ENCODE measurements around the gene TDRD3. TPM values are rescaled to one million over a fixed set of nuclear protein-coding genes. Genes with fewer than 3 reads are reported as not detected.

The TDRD3 gene
- polyA plus RNA-seq, 1 donor: 27.0 TPM

DNA sequence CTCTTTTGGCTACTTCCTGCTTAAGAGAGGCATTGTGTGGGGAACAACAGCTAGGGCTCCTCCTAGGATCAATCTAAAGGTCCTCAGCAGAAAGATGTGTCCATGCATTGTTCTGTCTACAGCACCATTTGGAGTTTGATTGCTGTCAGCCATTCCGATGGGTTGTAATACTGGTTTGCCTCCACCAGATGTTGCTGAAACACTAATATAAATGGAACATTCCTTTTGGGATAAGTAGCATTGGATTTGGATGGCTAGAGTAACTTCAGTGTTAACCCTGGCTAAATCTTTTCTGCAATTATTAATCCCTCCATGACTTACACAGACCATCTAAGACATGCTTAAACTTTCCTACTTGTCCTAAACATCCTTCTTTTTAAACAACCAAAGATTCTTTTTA, 104.2 kb downstream of the TDRD3 start:
- Histone ChIP-seq H3K36me3 (ENCODE audit: control insufficient read depth, insufficient read depth, low read length) (peaks cover 28% of the 10 kb centered on the region), H3K27ac (ENCODE audit: low read length) (no peak overlapping the region), H3K9me3 (ENCODE audit: control insufficient read depth, low read depth, low read length) (peaks cover 14% of the 10 kb centered on the region), H3K4me3 (ENCODE audit: low read length) (no peak overlapping the region), H3K4me1 (ENCODE audit: control insufficient read depth, insufficient read depth, low read length) (no peaks in the 10 kb centered on the region), H3K27me3 (ENCODE audit: control insufficient read depth, insufficient read depth, low read length) (no peaks in the 10 kb centered on the region)
- WGBS (ENCODE audit: insufficient coverage, low lambda C conversion rate): no CpG with 5 or more reads among the region's 1 CpG
- DNase-seq: no peak

DNA sequence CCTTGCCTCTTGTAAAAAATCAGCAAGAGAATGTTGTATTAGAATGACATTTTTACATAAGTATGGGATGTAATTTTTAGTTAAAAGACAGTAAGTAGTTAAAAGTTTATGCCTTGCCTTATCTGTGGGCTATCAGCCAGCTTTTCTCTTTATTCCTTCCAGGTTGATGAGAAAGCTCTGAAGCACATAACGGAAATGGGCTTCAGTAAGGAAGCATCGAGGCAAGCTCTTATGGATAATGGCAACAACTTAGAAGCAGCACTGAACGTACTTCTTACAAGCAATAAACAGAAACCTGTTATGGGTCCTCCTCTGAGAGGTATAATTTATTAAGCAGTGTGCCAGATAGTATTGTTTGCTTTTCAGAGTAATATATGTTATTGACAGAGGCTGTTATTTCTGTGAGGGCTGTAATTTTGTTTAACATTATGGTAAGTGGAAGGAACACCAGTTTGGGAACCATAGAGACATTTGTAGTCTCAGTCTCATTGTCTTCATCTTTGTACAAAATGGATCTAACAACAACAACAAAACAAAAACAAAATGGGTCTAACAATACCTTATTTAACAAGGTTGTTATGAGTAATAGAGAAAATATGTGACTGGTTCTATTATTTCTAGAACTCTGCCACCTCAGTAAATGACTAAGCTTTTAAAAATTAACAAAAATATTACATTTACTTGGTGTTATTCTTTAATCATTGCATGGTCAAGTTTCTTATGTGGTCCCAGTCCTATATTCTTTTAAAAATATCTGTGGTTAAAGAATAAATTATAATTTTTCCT, 112.8 kb downstream of the TDRD3 start:
- H3K9me3 ChIP-seq (ENCODE audit: control insufficient read depth, low read depth, low read length): peaks cover 5% of the 10 kb centered on the region
- H3K27ac ChIP-seq (ENCODE audit: low read length): no peak overlapping the region
- peaks cover 15% of the 10 kb centered on the region for H3K36me3 ChIP-seq (ENCODE audit: control insufficient read depth, insufficient read depth, low read length)
- H3K27me3 ChIP-seq (ENCODE audit: control insufficient read depth, insufficient read depth, low read length): no peaks in the 10 kb centered on the region
- no peak overlapping the region for H3K4me3 ChIP-seq (ENCODE audit: low read length)
- no peak for DNase-seq
- WGBS (ENCODE audit: insufficient coverage, low lambda C conversion rate): no CpG with 5 or more reads among the region's 3 CpGs
- H3K4me1 ChIP-seq (ENCODE audit: control insufficient read depth, insufficient read depth, low read length): no peaks in the 10 kb centered on the region

DNA sequence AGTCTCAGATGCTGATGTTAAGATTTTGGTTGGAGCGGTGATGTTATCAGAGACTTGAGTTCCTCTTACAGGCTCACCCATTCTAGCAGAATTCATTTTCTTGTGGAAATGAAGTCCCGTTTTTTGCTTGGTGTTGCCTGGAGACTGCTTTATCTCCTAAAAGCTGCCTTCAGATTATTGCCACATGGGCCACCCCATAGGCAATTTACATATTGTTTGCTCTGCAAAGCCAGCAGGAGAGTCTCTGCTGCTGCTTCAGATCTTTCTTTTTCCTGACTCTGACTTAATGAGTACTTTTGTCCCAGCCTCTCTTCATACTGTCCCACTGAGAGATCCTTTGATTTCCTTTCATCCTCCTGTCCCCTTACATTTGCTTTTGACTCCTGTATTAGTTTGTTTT, 114.6 kb downstream of the TDRD3 start:
- 100% methylated on average over 1 of the region's 2 CpGs for WGBS (ENCODE audit: insufficient coverage, low lambda C conversion rate)
- Histone ChIP-seq H3K4me1 (ENCODE audit: control insufficient read depth, insufficient read depth, low read length) (no peaks in the 10 kb centered on the region), H3K36me3 (ENCODE audit: control insufficient read depth, insufficient read depth, low read length) (peaks cover 17% of the 10 kb centered on the region), H3K9me3 (ENCODE audit: control insufficient read depth, low read depth, low read length) (no peaks in the 10 kb centered on the region), H3K4me3 (ENCODE audit: low read length) (no peak overlapping the region), H3K27me3 (ENCODE audit: control insufficient read depth, insufficient read depth, low read length) (no peaks in the 10 kb centered on the region), H3K27ac (ENCODE audit: low read length) (no peak overlapping the region)
- no peak for DNase-seq

DNA sequence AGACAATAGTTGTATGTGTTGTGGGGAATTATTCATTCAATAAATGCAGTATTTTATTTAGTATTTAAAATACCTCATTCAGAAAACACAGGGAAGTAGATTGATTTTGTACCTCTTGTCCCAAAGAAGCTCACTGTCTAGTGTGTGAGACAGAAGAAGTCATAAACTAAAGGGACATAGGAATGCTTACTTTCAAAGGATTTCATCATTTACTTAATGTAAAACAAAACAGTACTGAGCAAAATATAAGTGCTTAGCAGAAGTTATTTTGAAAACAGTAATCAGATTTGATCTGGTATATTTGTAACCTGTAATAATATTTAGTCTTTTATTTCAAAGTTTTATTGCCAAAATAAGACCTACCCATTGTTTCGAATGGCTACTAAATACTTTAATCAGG, 117.9 kb downstream of the TDRD3 start:
- no peaks in the 10 kb centered on the region for H3K27me3 ChIP-seq (ENCODE audit: control insufficient read depth, insufficient read depth, low read length)
- H3K27ac ChIP-seq (ENCODE audit: low read length): no peak overlapping the region
- no peak overlapping the region for H3K4me3 ChIP-seq (ENCODE audit: low read length)
- no peaks in the 10 kb centered on the region for H3K4me1 ChIP-seq (ENCODE audit: control insufficient read depth, insufficient read depth, low read length)
- DNase-seq: no peak
- H3K36me3 ChIP-seq (ENCODE audit: control insufficient read depth, insufficient read depth, low read length): peaks cover 23% of the 10 kb centered on the region
- no peaks in the 10 kb centered on the region for H3K9me3 ChIP-seq (ENCODE audit: control insufficient read depth, low read depth, low read length)
- no CpG with 5 or more reads among the region's 1 CpG for WGBS (ENCODE audit: insufficient coverage, low lambda C conversion rate)

DNA sequence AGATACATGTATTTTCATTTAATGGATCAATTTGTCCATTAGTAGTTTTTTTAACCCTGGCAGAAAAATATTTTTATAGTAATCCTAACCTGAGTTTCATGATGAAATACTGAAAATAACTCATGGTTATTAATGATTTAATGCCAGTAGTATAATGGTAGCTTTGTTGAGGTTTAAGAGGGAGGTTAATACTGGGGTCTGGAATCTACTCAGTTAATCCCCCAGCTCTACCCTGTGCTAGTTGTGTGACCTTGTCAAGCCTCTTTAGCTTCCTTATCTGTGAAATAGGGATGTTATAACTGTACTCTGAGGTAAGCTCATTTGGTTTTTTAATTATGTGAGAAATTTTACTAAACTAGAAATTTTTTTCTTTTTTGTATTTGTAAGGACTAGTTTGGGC, 122.5 kb downstream of the TDRD3 start:
- H3K4me3 ChIP-seq (ENCODE audit: low read length): no peak overlapping the region
- H3K9me3 ChIP-seq (ENCODE audit: control insufficient read depth, low read depth, low read length): no peaks in the 10 kb centered on the region
- peaks cover 10% of the 10 kb centered on the region for H3K36me3 ChIP-seq (ENCODE audit: control insufficient read depth, insufficient read depth, low read length)
- H3K27me3 ChIP-seq (ENCODE audit: control insufficient read depth, insufficient read depth, low read length): no peaks in the 10 kb centered on the region
- no peak for DNase-seq
- no peak overlapping the region for H3K27ac ChIP-seq (ENCODE audit: low read length)
- no peaks in the 10 kb centered on the region for H3K4me1 ChIP-seq (ENCODE audit: control insufficient read depth, insufficient read depth, low read length)

DNA sequence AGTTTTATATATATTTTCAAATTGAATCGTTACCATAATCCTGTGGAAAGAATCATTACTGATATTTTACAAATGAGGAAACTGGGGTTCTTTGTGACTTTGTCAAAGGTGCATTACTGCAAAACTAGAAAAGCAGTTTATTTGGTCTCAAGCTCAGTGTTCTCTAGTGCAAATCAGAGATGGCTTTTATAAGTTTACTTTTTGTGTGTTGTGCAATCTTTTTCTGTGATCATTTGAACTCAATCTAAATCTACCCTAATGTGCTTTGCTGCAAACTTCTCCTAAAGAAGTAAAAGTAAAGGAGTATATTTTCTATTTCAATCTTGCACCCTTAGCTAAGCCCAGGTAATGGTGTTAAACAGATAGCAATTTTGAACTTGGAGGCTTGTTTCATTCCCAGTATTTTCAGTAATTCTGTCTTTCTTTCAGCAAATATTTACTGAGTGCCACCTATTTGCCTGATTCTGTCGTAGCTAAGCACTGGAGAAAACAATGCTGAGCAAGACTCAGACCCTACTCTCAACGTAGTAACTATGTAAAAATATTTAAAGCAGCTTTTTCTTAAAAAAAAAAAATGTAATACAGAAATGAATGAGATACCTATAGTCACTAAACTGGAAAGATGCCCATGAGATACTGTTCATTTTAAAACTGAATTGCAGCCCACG, 124.0 kb downstream of the TDRD3 start:
- Histone ChIP-seq H3K4me1 (ENCODE audit: control insufficient read depth, insufficient read depth, low read length) (no peaks in the 10 kb centered on the region), H3K9me3 (ENCODE audit: control insufficient read depth, low read depth, low read length) (no peaks in the 10 kb centered on the region), H3K36me3 (ENCODE audit: control insufficient read depth, insufficient read depth, low read length) (peaks cover 8% of the 10 kb centered on the region), H3K27me3 (ENCODE audit: control insufficient read depth, insufficient read depth, low read length) (no peaks in the 10 kb centered on the region), H3K27ac (ENCODE audit: low read length) (no peak overlapping the region), H3K4me3 (ENCODE audit: low read length) (no peak overlapping the region)
- 80% methylated on average over 2 of the region's 4 CpGs for WGBS (ENCODE audit: insufficient coverage, low lambda C conversion rate)
- no peak for DNase-seq

DNA sequence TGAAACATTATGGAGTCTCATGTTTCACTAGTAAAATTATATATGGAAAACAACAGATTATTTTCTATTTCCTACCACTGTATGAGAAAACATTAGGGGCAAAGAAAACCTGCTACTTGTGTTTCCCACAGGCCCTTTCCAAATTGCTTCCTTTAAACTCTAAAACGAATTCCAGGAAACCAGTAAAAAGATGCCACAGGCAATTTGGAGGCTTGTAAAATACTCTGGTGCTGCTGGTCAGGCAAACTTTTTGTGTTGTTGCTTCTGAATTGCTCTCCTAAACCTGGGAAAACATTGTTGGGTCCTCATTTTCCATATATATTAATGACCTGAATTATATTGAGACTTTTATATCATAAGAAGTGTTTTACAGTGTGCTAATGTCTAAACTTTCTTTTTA, 141.5 kb downstream of the TDRD3 start:
- Histone ChIP-seq H3K4me3 (ENCODE audit: low read length) (no peak overlapping the region), H3K27me3 (ENCODE audit: control insufficient read depth, insufficient read depth, low read length) (no peaks in the 10 kb centered on the region), H3K27ac (ENCODE audit: low read length) (no peak overlapping the region), H3K9me3 (ENCODE audit: control insufficient read depth, low read depth, low read length) (no peaks in the 10 kb centered on the region), H3K4me1 (ENCODE audit: control insufficient read depth, insufficient read depth, low read length) (no peaks in the 10 kb centered on the region), H3K36me3 (ENCODE audit: control insufficient read depth, insufficient read depth, low read length) (peaks cover 5% of the 10 kb centered on the region)
- no CpG with 5 or more reads among the region's 1 CpG for WGBS (ENCODE audit: insufficient coverage, low lambda C conversion rate)
- DNase-seq: no peak

DNA sequence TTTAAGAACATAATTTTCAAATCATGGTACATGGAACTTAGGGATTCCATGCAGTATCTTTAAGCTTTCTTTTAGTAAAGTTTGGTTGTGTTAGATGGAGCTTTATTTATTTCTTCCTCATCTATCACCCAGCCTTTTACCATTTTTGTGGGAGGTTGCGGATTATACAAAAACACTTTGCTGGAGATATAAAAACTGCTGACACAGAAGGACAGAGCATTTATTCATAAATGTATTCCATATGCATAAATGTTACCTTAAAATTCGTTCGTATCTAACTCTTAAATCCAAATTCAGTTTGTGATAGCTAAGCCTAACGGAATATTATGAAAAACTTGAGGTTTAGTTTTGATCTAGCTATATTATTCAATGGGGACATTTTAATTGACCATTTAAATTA, 143.3 kb downstream of the TDRD3 start:
- Histone ChIP-seq H3K9me3 (ENCODE audit: control insufficient read depth, low read depth, low read length) (no peaks in the 10 kb centered on the region), H3K4me1 (ENCODE audit: control insufficient read depth, insufficient read depth, low read length) (no peaks in the 10 kb centered on the region), H3K36me3 (ENCODE audit: control insufficient read depth, insufficient read depth, low read length) (peaks cover 3% of the 10 kb centered on the region), H3K27ac (ENCODE audit: low read length) (no peak overlapping the region), H3K27me3 (ENCODE audit: control insufficient read depth, insufficient read depth, low read length) (no peaks in the 10 kb centered on the region), H3K4me3 (ENCODE audit: low read length) (no peak overlapping the region)
- DNase-seq: no peak
- WGBS (ENCODE audit: insufficient coverage, low lambda C conversion rate): 90% methylated on average over 2 of the region's 4 CpGs

DNA sequence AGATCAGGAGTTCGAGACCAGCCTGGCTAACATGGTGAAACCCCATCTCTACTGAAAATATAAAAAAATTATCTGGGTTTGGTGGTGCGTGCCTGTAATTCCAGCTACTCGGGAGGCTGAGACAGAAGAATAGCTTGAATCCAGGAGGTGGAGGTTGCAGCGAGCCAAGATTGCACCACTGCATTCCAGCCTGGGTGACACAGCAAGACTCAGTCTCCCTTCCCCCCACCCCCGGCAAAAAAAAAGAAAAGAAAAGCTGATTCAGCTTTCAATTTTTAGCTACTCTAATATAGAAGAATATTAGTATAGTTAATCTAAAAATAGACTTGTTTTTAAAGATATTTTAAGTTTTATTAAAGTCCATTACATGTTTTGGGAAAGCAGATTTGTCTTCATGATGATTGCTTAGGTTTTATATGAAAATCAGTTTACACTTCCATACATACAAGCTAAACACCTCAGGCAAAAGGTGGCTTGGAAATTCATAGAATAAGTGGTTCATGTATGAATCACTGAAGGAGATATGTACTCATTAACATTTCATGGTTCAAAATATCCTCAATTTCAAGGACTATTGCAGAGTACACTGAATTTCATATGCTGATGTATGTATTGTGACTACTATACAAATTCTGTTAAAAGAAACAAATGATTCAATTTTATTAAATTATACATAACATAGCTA, 165.2 kb downstream of the TDRD3 start:
- Histone ChIP-seq H3K27me3 (ENCODE audit: control insufficient read depth, insufficient read depth, low read length) (no peaks in the 10 kb centered on the region), H3K9me3 (ENCODE audit: control insufficient read depth, low read depth, low read length) (no peaks in the 10 kb centered on the region), H3K27ac (ENCODE audit: low read length) (no peak overlapping the region), H3K4me1 (ENCODE audit: control insufficient read depth, insufficient read depth, low read length) (no peaks in the 10 kb centered on the region), H3K36me3 (ENCODE audit: control insufficient read depth, insufficient read depth, low read length) (no peaks in the 10 kb centered on the region), H3K4me3 (ENCODE audit: low read length) (no peak overlapping the region)
- WGBS (ENCODE audit: insufficient coverage, low lambda C conversion rate): no CpG with 5 or more reads among the region's 5 CpGs
- no peak for DNase-seq

DNA sequence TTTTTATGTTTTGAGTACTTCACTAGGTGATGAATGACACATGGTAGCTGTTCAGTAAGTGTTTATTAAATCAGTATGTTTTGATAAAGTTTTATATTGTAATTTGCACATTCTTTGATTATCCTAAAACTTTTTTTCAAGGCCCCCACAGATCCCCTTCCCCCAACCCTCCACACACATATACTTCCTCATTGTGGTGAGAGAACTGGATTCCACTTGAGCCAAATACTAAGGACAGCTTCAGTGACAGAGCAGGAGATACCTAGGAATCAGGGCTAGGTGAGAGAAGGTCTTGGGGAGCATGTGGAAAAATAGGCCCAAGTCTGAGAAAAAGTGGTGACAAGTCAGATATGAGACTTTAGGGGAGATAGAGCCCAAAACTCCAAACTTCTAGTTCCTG, 174.6 kb downstream of the TDRD3 start:
- Histone ChIP-seq H3K4me3 (ENCODE audit: low read length) (no peak overlapping the region), H3K4me1 (ENCODE audit: control insufficient read depth, insufficient read depth, low read length) (no peaks in the 10 kb centered on the region), H3K27ac (ENCODE audit: low read length) (no peak overlapping the region), H3K36me3 (ENCODE audit: control insufficient read depth, insufficient read depth, low read length) (peaks cover 8% of the 10 kb centered on the region), H3K27me3 (ENCODE audit: control insufficient read depth, insufficient read depth, low read length) (no peaks in the 10 kb centered on the region), H3K9me3 (ENCODE audit: control insufficient read depth, low read depth, low read length) (no peaks in the 10 kb centered on the region)
- DNase-seq: no peak
